NOMO-1 treated with DMSO at 0.1 percent for 48 hours (cell line): ENCODE measurements around the gene SDF4.

Source experiments
- DNase-seq: peaks from one replicate; lab custom pipeline; 2025; ENCODE audit not compliant: unreplicated experiment; lab: John Stamatoyannopoulos, UW

SDF4 gene, protein sequence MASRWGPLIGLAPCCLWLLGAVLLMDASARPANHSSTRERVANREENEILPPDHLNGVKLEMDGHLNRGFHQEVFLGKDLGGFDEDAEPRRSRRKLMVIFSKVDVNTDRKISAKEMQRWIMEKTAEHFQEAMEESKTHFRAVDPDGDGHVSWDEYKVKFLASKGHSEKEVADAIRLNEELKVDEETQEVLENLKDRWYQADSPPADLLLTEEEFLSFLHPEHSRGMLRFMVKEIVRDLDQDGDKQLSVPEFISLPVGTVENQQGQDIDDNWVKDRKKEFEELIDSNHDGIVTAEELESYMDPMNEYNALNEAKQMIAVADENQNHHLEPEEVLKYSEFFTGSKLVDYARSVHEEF

DNA sequence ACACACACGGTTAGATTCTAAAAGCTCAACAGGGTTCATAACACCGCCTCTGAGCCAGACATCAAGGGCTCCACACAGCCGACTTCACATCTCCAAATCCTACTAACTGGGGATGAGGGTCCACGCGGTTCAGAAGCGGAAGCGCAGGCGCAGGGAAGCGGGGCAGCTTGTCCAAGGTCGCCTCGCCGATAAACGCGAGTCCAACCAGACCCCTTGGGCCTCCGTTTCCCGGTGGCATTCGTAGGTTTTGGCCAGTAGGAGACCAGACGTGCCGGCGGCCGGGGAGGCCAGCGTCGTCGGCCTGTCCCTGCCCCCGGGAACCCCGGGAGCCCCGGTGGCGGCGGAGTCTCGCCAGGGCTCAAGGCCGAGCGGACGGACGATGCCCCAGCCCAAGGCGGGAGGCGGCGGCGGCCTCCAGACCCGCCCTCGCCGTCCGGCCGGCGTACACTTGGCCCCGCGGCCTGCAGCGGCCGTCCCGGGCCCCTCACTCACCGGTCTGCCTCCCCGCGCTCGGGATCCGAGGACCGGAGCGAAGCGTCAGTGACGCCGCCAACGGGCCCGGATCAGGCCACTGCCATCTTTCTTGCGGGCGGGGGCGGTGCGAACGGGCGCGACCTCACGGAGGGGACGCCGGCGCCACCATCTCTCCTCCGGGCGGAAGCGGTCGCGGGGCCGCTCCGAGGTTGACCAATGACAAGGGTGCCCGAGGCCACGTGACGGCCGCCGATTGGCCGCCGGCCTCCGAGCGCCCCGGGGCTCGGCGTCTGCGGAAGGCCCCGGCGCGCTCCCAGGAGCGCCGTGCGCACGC, at the start of gene SDF4:
Gene SDF4 (minus strand): TSS at position 602 of the 808 bp plus-strand sequence. CDS start 3,229 bp downstream, outside the sequence.
- peak; percentile 92 for DNase-seq

DNA sequence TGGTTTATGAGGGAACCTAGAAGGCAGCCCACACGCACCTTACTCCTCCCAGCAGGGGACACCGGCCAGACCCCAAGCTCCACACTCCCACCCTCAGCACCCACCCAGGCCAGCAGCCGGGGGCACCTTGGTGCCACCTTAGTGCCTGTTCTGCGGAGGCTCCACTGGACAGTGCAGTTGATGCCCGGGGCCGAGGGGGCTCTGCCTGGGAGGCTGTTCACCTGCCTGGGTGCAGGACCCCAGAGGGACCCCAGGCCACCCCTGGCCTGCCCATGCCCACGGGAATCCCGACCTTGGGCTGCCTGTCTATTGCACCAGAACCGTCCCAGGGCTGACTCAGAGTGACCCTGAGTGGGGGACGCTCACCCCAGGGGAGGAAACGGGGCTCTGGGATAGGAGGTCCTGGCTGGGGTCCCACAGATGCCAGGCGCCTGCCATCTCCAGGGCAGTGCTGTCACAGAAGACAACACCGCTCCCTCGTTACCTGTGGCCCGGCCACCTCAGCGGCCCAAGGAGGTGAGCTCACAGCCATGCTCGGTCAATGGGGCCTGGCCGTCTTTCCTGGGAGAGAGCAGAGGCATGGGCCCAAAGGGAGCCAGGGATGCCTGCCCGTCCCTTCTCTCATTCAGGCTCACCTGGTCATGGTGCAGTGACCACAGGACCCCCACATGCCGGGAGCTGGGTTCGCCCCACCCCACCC, 49.1 kb upstream of the SDF4 start:
- no peak for DNase-seq

GRCh38 chr1:1279028-1279427, 47.2 kb upstream of the SDF4 start:
- no peak for DNase-seq

DNA sequence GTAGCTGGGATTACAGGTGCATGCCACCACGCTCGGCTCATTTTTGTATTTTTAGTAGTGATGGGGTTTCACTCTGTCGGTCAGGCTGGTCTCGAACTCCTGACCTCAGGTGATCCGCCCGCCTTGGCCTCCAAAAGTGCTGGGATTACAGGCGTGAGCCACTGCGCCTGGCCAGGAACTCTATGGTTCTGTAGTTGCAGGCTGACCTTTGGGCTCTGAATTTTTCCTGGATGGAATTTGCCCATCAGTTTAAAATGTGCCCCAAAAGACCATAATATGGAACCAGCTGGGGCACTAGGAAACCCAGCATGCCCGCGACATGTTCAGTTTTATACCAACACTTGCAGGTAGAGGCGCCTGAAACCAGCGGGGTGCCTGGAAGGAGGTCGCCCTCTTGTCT, 46.8 kb upstream of the SDF4 start:
- no peak for DNase-seq

DNA sequence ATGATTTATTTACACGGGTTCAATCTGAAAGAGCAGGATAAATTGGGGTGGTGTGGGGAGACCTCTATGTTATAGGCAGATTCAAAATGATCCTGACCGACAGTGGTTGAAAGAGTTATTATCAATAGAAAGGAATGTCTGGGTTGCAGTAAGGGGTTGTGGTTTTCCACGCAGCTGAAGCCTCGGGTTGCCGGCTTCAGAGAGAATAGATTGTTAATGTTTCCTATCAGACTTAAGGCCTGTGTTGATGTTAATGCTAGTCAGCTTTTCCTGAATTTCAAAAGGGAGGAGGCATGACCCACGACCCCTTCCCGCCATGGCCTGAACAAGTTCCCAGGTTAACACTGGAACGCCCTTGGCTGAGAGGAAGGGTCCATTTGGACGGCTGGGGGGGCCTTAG, 44.0 kb upstream of the SDF4 start:
- DNase-seq: no peak

DNA sequence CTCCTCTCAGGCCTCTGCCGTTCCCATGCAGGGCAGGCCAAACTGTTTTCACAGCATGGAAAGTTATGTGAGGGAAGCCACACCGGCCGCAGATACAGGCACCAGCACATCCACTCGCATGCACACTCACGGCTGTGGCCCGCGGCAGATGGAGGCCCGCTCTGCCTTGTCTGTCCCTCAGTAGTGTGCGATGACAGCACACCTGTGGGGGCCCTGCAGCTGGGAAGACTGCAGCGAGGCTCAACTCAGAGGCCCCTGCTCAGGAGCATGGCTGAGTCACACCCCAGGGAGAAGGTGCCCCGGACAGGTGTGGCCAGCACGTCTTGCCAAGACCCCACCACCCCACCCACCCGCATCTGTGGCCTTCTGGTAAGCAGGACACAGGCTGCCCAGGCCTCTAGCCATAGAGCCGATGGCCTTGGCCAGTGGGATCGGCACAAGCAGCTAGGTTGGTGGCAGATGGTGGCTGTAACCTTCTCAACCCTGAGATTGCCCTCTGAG, 43.2 kb upstream of the SDF4 start:
- no peak for DNase-seq

DNA sequence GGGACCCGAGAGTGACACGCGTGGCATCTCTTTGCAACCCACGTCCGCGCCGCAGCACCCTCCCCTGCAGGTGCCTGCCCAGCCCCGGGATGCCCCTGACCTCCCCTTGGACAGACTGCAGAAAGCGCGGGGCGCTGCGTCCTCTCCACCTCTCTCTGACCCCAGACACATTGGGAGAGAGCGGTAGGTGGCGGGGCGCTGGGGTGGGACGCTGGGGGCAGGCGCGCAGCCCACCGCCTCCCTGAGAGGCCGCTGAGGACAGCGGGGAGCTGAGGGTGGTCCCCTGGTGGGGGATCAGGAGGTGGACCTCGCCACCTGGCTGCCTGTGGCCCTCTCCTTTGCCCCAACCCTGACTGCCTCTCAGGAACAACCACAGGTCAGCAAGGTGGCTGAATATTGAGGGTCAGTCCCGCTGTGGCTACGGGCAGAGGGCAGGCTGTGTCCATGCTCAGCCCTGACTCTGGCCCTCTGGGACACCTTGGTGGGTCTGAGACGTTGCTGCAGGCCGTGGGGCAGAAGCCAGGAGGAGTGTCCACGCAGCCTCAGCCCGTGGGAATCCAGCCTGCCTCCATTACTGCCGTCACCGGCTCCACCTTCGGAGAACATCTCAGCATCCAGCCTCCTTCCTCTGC, 42.6 kb upstream of the SDF4 start:
- DNase-seq: no peak

- DNase-seq: peak; percentile 82
These were observed 41.9 kb upstream of the SDF4 start, which contains the start of gene UBE2J2 for GRCh38 chr1:1273512-1274298. TSS of gene UBE2J2 (minus strand) at chr1:1273854. CDS start at chr1:1267992, 5,862 bp downstream.

- no peak for DNase-seq
These were observed 41.4 kb upstream of the SDF4 start for GRCh38 chr1:1273209-1273511.

GRCh38 chr1:1272341-1273208, 40.8 kb upstream of the SDF4 start:
- DNase-seq: no peak

DNA sequence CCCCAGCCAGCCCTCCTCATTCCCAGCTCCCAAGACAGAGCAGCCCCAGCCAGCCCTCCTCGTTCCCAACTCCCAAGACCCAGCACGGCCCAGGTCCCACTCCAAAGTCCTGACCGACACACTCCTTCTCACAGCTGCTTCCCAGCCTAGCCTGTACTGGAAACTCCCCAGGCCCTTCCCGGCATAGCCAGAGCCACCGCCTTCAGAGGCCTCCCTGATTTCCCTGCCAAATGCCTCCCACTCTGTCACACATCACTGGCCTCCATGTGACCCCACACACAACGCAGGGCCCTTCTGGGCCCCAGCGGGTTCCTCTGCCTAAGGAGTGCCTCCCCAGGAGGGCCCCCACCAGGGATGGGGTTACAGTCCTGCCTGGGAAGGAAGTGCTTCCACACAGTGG, 39.0 kb upstream of the SDF4 start:
- DNase-seq: no peak

DNA sequence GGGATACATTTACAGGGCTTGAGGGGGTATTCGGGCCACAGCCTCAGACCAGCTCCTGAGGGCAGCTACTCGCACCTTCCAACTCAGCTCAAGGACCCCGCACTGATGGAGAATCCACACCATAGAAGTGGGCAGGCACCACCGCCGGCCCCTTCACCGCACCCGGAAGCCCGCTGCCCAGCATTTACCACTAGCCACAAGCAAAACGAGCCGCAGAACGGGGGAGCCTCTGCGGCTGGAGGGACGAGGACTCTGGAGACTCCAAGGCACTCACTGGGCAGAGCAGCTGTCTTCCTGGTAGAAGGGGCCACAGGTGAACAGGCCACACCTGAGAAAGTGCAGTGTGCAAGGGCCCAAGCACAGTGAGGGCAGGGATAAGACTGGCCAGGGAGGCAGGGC, 36.5 kb upstream of the SDF4 start:
- DNase-seq: no peak

GRCh38 chr1:1267488-1268283, 35.9 kb upstream of the SDF4 start:
- DNase-seq: no peak

- no peak for DNase-seq
These were observed 33.1 kb upstream of the SDF4 start for GRCh38 chr1:1264868-1265272.

DNA sequence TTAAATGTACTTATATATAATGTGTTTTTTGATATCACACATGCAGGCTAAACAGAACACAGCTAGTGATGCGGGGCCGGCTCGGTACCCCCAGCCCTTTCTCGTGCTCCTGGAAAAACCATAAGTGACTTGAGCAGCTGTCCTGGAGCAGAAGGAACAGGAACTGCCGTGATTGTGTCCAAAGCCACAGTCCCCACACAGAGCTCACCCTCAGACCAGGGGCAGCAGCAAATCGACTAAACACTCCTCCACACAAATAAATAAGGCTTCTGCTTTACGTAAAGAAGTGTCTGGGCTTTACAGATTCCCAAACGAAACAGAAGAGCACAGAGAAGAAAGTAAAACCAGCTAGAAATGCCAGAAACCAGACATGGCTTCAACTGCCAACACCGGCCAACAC, 32.2 kb upstream of the SDF4 start:
- DNase-seq: no peak

DNA sequence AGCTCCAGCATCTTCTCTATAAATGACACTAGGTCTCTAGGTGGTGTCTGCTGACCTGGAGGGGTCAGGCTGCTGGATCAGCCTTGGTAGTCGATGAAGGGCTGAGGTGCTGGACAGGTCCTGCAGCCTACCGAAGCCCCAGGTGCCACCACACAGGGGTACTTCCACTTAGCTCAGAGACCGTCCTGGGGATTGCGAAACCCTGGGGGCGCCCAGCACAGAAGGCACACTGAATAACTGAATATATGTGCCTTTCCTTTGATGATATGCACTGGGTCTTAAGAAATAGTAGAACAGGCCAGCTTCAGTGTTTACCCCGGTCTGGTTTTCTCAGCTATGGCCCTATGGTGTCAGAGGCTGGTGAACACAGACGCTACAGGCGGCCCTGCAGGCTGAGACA, 31.0 kb upstream of the SDF4 start:
- no peak for DNase-seq

DNA sequence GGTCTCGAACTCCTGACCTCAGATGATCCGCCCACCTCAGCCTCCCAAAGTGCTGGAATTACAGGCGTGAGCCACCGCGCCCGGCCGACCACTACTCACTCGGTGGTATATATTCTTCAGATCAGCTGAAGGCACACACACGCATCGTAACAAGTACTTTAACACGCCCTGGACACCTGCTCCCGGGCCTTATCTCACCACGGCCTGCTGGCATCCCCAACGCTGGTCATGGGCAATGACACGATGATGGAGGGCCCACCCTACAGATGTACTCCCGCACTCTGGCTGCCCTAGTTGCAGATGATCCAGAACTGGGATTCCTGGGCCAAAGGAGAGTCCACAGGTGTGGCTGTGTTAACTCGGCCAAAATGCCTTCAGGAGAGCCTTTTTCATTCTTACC, 30.3 kb upstream of the SDF4 start:
- no peak for DNase-seq

- DNase-seq: no peak
These were observed 29.2 kb upstream of the SDF4 start for GRCh38 chr1:1260843-1261560.
